ENCODE measurements around the gene KRT6B. TPM values are rescaled to one million over a fixed set of nuclear protein-coding genes. Genes with fewer than 3 reads are reported as not detected.

KRT6B gene
- total and polyA plus RNA-seq, 9 of the 15 experiments (the other 6 are each of a cell fraction or from before 2014, with no cell fraction given): not detected

DNA sequence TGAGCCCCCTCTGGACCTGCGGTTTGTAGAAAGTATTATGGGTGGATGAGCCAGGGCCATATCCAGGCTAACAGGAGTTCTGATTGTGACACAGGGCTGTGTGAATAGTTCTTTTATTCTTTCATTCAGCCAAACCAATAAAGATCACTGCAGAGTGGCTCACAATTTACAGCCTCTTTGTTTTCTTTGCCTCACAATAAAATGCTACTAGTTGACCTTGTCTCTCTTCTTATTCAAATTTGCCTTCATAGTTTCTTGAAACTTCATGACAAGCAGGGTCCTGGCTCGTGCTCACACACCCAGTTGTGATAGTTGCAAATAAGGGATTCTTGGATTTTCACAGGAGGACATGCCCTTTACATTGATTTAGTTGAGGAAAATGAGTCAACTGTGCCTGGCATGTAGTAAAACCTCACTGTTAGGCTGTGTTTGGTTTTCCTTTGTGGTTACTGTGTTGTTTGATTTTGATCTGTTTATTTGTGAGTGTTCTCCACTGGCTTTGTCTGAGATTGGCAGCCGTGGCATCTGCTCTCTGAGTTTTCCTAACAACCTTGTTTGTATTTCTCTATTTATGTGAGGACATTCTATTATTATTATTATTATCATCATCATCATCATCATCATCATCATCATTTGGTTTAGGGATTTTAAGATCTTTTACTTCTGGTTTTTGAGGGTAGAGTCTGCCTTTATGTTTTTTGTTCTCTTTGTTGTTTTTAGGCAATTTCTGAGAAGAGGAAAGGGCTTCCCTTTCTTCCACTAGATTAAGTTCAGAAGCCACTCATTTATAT, 2.7 kb upstream of the KRT6B start (continued):
- TF ChIP-seq TEAD4 (IDR thresholded peaks at IDR 0.05; ENCODE audit: low read length) (no peak), TEAD4 (CRISPR knock-in tag; IDR thresholded peaks at IDR 0.05; ENCODE audit: borderline replicate concordance) (no peak), BDP1 (IDR thresholded peaks at IDR 0.05; ENCODE audit: insufficient read depth, insufficient read length) (no peak), ZNF212 (CRISPR knock-in tag; IDR thresholded peaks at IDR 0.05) (no peak), ZNF12 (CRISPR knock-in tag; IDR thresholded peaks at IDR 0.05) (no peak), ZBTB34 (CRISPR knock-in tag; IDR thresholded peaks at IDR 0.05) (no peak), FOXP4 (CRISPR knock-in tag; IDR thresholded peaks at IDR 0.05; ENCODE audit: borderline replicate concordance) (no peak), FUS (optimal IDR thresholded peaks at IDR 0.05; ENCODE audit: low read depth, low read length) (no peak), RERE (CRISPR knock-in tag; IDR thresholded peaks at IDR 0.05; ENCODE audit: borderline replicate concordance) (no peak)
- TF ChIP-seq, protein P1, sequence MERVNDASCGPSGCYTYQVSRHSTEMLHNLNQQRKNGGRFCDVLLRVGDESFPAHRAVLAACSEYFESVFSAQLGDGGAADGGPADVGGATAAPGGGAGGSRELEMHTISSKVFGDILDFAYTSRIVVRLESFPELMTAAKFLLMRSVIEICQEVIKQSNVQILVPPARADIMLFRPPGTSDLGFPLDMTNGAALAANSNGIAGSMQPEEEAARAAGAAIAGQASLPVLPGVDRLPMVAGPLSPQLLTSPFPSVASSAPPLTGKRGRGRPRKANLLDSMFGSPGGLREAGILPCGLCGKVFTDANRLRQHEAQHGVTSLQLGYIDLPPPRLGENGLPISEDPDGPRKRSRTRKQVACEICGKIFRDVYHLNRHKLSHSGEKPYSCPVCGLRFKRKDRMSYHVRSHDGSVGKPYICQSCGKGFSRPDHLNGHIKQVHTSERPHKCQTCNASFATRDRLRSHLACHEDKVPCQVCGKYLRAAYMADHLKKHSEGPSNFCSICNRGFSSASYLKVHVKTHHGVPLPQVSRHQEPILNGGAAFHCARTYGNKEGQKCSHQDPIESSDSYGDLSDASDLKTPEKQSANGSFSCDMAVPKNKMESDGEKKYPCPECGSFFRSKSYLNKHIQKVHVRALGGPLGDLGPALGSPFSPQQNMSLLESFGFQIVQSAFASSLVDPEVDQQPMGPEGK (CRISPR knock-in tag; IDR thresholded peaks at IDR 0.05; ENCODE audit: borderline replicate concordance): no peak
